HepG2 (cell line): ENCODE data around the gene PLIN3. TPM values are rescaled to one million over a fixed set of nuclear protein-coding genes. Genes with fewer than 3 reads are reported as not detected.

Experiments
- ATAC-seq: fragments of 200-7000 bp; cut with Tn5 transposase; 3 replicates; pipeline ENCODE4 v1.9.1; 2020; ENCODE audit warnings: mild to moderate bottlenecking, moderate library complexity
- BruUV-seq: library from RNA; stranded (reverse); fragments of 400-500 nt; replicated peaks from 2 replicates; lab custom pipeline; 2021; lab: Mats Ljungman, UMichigan
- CTCF ChIA-PET: fragments of 300-600 bp; formaldehyde crosslinking; extraction: SDS; loops from one replicate; lab custom pipeline; 2021; ENCODE audit warnings: low total read pairs, inconsistent platforms, low intra/inter-chr PET ratio; lab: Yijun Ruan, JAX
- POLR2A ChIA-PET: fragments of 350-600 bp; sonication (Branson Sonifier 250); formaldehyde crosslinking; loops from one replicate; lab custom pipeline; 2020; ENCODE audit warnings: antibody characterized with exemption, inconsistent platforms; lab: Yijun Ruan, JAX
- DNase-seq: peaks from one replicate; pipeline ENCODE4 v3.0.0-alpha.2; 2015; ENCODE audit warnings: low spot score
- FAIRE-seq: peaks from 3 replicates; lab custom pipeline; 2011; peaks lifted over from hg19 to GRCh38; lab: Jason Lieb, UNC
- H2AFZ ChIP-seq: one replicate; pipeline ENCODE4 v1.6.1; 2011; ENCODE audit warnings: low read length, inconsistent platforms
- H3K27ac ChIP-seq: fragments of 300-600 bp; 3 replicates; pipeline ENCODE4 v1.8.0; 2011; ENCODE audit warnings: mixed run types, mild to moderate bottlenecking, mixed read lengths, low read length, inconsistent platforms; ENCODE audit not compliant: insufficient read depth; ENCODE audit errors: extremely low read length
- H3K27me3 ChIP-seq, 2 experiments: fragments of 200-600 bp in 1 of 2; 2 replicates in 1 of 2; 3 replicates in 1 of 2; pipeline versions ENCODE4 v1.6.0 to v1.8.0; 2011; ENCODE audit warnings: low read length in 2 of 2, mild to moderate bottlenecking in 2 of 2, moderate library complexity in 2 of 2, inconsistent platforms in 1 of 2; ENCODE audit not compliant: insufficient read depth in 2 of 2, control insufficient read depth in 1 of 2
- H3K36me3 ChIP-seq, 2 experiments: fragments of 200-600 bp in 1 of 2; replicated peaks in 1 of 2; 2 replicates in 1 of 2; 3 replicates in 1 of 2; pipeline versions ENCODE4 v1.5.1 to v1.8.0; 2011; ENCODE audit warnings: low read length in 2 of 2, inconsistent platforms in 1 of 2; ENCODE audit not compliant: insufficient read depth in 2 of 2, control insufficient read depth in 1 of 2
- H3K4me1 ChIP-seq: 2 replicates; pipeline ENCODE4 v1.5.1; 2012; ENCODE audit warnings: low read length, inconsistent platforms; ENCODE audit not compliant: insufficient read depth
- H3K4me2 ChIP-seq: 2 replicates; pipeline ENCODE4 v1.6.0; 2011; ENCODE audit warnings: low read depth, low read length, inconsistent platforms
- H3K4me3 ChIP-seq, 3 experiments: fragments of 200-600 bp in 1 of 3; sonication (generic), shearing (Covaris generic) in 1 of 3; replicated peaks in 1 of 3; 2 replicates each; pipeline ENCODE4 v1.5.1; 2011 to 2016; ENCODE audit warnings: low read length in 3 of 3, inconsistent platforms in 2 of 3, low read depth in 2 of 3, mild to moderate bottlenecking in 2 of 3, control low read depth in 1 of 3, mixed read lengths in 1 of 3; ENCODE audit not compliant: insufficient read depth in 1 of 3
- H3K79me2 ChIP-seq: one replicate; pipeline ENCODE4 v1.6.1; 2011; ENCODE audit warnings: low read length, inconsistent platforms; ENCODE audit not compliant: insufficient read depth
- H3K9ac ChIP-seq: 2 replicates; pipeline ENCODE4 v1.6.0; 2011; ENCODE audit warnings: mild to moderate bottlenecking, low read depth, low read length, inconsistent platforms; ENCODE audit not compliant: insufficient read depth
- H3K9me3 ChIP-seq: 2 replicates; pipeline ENCODE4 v1.5.1; 2012; ENCODE audit warnings: mild to moderate bottlenecking, low read length
- H4K20me1 ChIP-seq: 2 replicates; pipeline ENCODE4 v1.6.0; 2011; ENCODE audit warnings: inconsistent platforms, mild to moderate bottlenecking, low read length, moderate library complexity; ENCODE audit not compliant: insufficient read depth
- CC2D1A ChIP-seq: sonication (generic); formaldehyde crosslinking; IDR thresholded peaks from 2 replicates; pipeline ENCODE4 v1.8.1; 2023; ENCODE audit warnings: mild to moderate bottlenecking, missing genetic modification reagents
- CHCHD3 ChIP-seq: sonication (generic); formaldehyde crosslinking; IDR thresholded peaks from 2 replicates; pipeline ENCODE4 v1.8.0; 2022; ENCODE audit warnings: mild to moderate bottlenecking, missing genetic modification reagents, moderate library complexity
- DMAP1 ChIP-seq: IDR thresholded peaks from 2 replicates; pipeline ENCODE4 v1.6.1; 2016
- ERF ChIP-seq: IDR thresholded peaks from 2 replicates; pipeline ENCODE4 v1.6.1; 2018; ENCODE audit warnings: missing biosample characterization, missing genetic modification reagents
- GATAD1 ChIP-seq: IDR thresholded peaks from 2 replicates; pipeline ENCODE4 v1.6.1; 2016; ENCODE audit warnings: missing genetic modification reagents, missing compliant biosample characterization
- HNF4A ChIP-seq: sonication (generic); formaldehyde crosslinking; IDR thresholded peaks from 2 replicates; pipeline ENCODE4 v1.4.0; 2020; ENCODE audit warnings: missing genetic modification reagents
- MED8 ChIP-seq: sonication (generic); formaldehyde crosslinking; IDR thresholded peaks from 2 replicates; pipeline ENCODE4 v1.8.1; 2023; ENCODE audit warnings: mild to moderate bottlenecking, missing genetic modification reagents; ENCODE audit not compliant: insufficient replicate concordance
- SNAI1 ChIP-seq: sonication (generic); formaldehyde crosslinking; IDR thresholded peaks from 2 replicates; pipeline ENCODE4 v1.5.0; 2020; ENCODE audit warnings: mild to moderate bottlenecking, missing genetic modification reagents, borderline replicate concordance
- THAP11 ChIP-seq: IDR thresholded peaks from 2 replicates; pipeline ENCODE4 v1.6.1; 2016; ENCODE audit warnings: missing biosample characterization, missing genetic modification reagents
- U2AF2 ChIP-seq: fragments of 200-400 bp; formaldehyde crosslinking; IDR thresholded peaks from 2 replicates; pipeline ENCODE4 v1.6.1; 2017; ENCODE audit warnings: low read depth, mild to moderate bottlenecking, low read length
- ZNF12 ChIP-seq: sonication (generic); formaldehyde crosslinking; IDR thresholded peaks from 2 replicates; pipeline ENCODE4 v1.5.0; 2020; ENCODE audit warnings: missing genetic modification reagents
- WGBS: methylation state at CpG from one replicate; pipeline ENCODE4 v1.1.6; 2017; ENCODE audit warnings: low lambda C conversion rate; 5-methylcytosine and 5-hydroxymethylcytosine counted together
- in situ Hi-C: cut with HindIII; loops from 2 replicates; pipeline ENCODE4 v1.10.0; 2017; ENCODE audit warnings: low pct_unique_long_range_greater_than_20kb; ENCODE audit not compliant: extremely low pct_ligation_motif_present
- intact Hi-C: fragments of 100-400 bp; cut with micrococcal nuclease; formaldehyde crosslinking; loops from one replicate; pipeline ENCODE4 v1.10.0; 2022; ENCODE audit not compliant: unreplicated experiment
- polyA plus RNA-seq, 8 experiments: library from polyadenylated mRNA; depleted of rRNA in 3 of 8; stranded (reverse) in 7 of 8; unstranded in 1 of 8; fragments of >200 nt; fragmentation: Illumina TruSeq in 4 of 8; extraction: Trizol in 4 of 8; gene quantifications; 2 replicates each; pipeline versions ENCODE4 v1.2.1 to v1.2.3, GENCODE V29; 2011 to 2016; ENCODE audit warnings: low read depth in 4 of 8, missing spikeins in 1 of 8, mixed read lengths in 1 of 8; ENCODE audit not compliant: insufficient read depth in 1 of 8
- total RNA-seq, 5 experiments: library from RNA; depleted of rRNA; stranded (reverse); fragments of >200 nt; fragmentation: Illumina TruSeq; extraction: Trizol; gene quantifications; 2 replicates each; pipeline ENCODE4 v1.2.3, GENCODE V29; 2016; ENCODE audit warnings: low read depth in 1 of 5
- TF ChIP-seq, protein P1 (sequence below): sonication (generic); formaldehyde crosslinking; IDR thresholded peaks from 2 replicates; pipeline ENCODE4 v1.5.0; 2020; ENCODE audit warnings: mild to moderate bottlenecking, missing genetic modification reagents, borderline replicate concordance
- TF ChIP-seq, protein P2 (sequence below): sonication (generic); formaldehyde crosslinking; conservative IDR thresholded peaks from 2 replicates; pipeline ENCODE4 v1.5.0; 2020; ENCODE audit warnings: missing genetic modification reagents
- TF ChIP-seq, protein P3 (sequence below): sonication (generic); formaldehyde crosslinking; IDR thresholded peaks from 2 replicates; pipeline ENCODE4 v1.4.0; 2020; ENCODE audit warnings: missing genetic modification reagents

PLIN3 gene
- total and polyA plus RNA-seq, 2 of the 13 experiments (the other 11 are each of a cell fraction or from before 2014, with no cell fraction given) = 49.3 to 57.9 TPM

DNA sequence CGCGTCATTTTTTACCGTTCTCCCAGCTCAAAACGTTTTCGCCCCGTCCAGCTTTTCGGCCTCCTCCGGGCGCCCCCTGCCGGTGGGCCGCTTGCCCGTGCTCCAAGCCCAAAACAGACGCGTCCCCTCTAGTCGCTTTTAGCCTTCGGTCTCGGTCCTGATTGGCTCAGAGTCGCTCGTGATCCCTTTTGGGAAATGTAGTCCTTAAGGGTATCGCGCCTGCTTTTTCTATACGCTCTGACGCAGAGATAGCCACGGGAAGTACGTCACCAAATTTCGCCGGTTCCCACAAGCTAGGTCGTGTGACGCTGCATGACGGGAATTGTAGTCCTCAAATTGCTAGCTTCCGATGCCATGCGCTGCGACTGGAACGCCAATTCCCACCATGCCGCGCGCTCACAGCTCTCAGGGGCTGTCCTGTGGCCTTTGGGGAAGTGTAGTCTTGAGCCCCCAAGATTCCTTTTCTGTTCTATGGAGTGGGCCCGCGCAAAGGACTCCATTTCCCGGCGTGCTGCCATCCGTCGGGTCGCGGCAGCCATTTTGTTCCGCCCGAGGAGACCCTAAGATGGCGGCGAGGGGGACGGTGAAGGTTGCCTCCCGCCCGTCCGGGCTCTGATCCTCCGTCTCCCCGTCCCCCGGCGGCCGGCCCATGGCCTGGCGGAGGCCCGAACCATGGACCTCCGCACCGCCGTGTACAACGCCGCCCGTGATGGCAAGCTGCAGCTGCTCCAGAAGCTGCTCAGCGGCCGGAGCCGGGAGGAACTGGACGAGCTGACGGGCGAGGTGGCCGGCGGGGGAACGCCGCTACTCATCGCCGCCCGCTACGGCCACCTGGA lies 76.1 kb downstream of the PLIN3 start, which contains the start of gene FEM1A:
Gene FEM1A (plus strand): TSS at position 552 of the 836 bp plus-strand sequence. CDS start 121 bp downstream, at position 673.
- in situ Hi-C loops = loop anchor here (5.0 kb wide), 1 partner anchor 59 kb away; no protein-coding TSS in a partner anchor
- ATAC-seq (peak; percentile 98), DNase-seq (peak; percentile 100), FAIRE-seq (peak; percentile 100)
- Histone ChIP-seq H3K9ac (peak within 1 kb of the TSS; percentile 95), H3K27me3 (no peaks in the 10 kb centered on the region), H3K36me3 (peaks cover 1 to 15% of the 10 kb centered on the region in 2 experiments; a peak in 3 of 5 replicates), H3K4me1 (peaks cover 51% of the 10 kb centered on the region), H3K4me2 (peak within 1 kb of the TSS; percentile 84), H3K4me3 (peak within 1 kb of the TSS; percentile 67 to 94 (median 83)), H3K9me3 (no peaks in the 10 kb centered on the region), H2AFZ (no peak within 1 kb of the TSS), H4K20me1 (no peaks in the 10 kb centered on the region), H3K27ac (peak within 1 kb of the TSS; percentile 79), H3K79me2 (peaks cover 36% of the 10 kb centered on the region)
- WGBS = 2% methylated on average over 11 of the region's 80 CpGs
- BruUV-seq = no TSS peak
- intact Hi-C loops = loop anchor here (1.0 to 2.0 kb wide), 2 partner anchors 59 to 67 kb away; no protein-coding TSS in a partner anchor
- POLR2A ChIA-PET = interaction anchor here (0.6 to 1.5 kb wide), 22 partner anchors 10 to 929 kb away, joined by 3 to 15 read pairs (median 4); partner anchors contain the start of genes CATSPERD, DPP9, KDM4B and LONP1
- CTCF ChIA-PET = interaction anchor here (0.8 to 3.1 kb wide), 4 partner anchors 12 to 67 kb away, joined by 4 to 68 read pairs (median 5); no protein-coding TSS in a partner anchor
- TF ChIP-seq U2AF2 = 0 out of 2 replicates have a peak, but pooled peaks have one; percentile 51
- 0 out of 2 replicates have a peak, but pooled peaks have one; percentile 41 for TF ChIP-seq CC2D1A (CRISPR knock-in tag)
- 0 out of 2 replicates have a peak, but pooled peaks have one; percentile 38 for TF ChIP-seq CHCHD3 (CRISPR knock-in tag)
- TF ChIP-seq HNF4A (CRISPR knock-in tag) = peak; percentile 37; the same call in 1 of the 2 replicates
- TF ChIP-seq, protein P1, sequence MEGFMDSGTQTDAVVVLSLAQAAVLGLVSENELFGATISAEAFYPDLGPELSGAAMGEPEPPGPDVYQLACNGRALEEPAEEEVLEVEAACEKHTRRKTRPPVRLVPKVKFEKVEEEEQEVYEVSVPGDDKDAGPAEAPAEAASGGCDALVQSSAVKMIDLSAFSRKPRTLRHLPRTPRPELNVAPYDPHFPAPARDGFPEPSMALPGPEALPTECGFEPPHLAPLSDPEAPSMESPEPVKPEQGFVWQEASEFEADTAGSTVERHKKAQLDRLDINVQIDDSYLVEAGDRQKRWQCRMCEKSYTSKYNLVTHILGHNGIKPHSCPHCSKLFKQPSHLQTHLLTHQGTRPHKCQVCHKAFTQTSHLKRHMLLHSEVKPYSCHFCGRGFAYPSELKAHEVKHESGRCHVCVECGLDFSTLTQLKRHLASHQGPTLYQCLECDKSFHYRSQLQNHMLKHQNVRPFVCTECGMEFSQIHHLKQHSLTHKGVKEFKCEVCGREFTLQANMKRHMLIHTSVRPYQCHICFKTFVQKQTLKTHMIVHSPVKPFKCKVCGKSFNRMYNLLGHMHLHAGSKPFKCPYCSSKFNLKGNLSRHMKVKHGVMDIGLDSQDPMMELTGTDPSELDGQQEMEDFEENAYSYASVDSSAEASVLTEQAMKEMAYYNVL (CRISPR knock-in tag) = 0 out of 2 replicates have a peak, but pooled peaks have one; percentile 56
- TF ChIP-seq, protein P2, sequence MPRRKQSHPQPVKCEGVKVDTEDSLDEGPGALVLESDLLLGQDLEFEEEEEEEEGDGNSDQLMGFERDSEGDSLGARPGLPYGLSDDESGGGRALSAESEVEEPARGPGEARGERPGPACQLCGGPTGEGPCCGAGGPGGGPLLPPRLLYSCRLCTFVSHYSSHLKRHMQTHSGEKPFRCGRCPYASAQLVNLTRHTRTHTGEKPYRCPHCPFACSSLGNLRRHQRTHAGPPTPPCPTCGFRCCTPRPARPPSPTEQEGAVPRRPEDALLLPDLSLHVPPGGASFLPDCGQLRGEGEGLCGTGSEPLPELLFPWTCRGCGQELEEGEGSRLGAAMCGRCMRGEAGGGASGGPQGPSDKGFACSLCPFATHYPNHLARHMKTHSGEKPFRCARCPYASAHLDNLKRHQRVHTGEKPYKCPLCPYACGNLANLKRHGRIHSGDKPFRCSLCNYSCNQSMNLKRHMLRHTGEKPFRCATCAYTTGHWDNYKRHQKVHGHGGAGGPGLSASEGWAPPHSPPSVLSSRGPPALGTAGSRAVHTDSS (CRISPR knock-in tag) = 0 out of 2 replicates have a peak, but pooled peaks have one; percentile 48
- TF ChIP-seq THAP11 (CRISPR knock-in tag) = peak; percentile 99
- TF ChIP-seq DMAP1 = peak; percentile 75; the same call in 1 of the 2 replicates
- TF ChIP-seq ZNF12 (CRISPR knock-in tag) = no peak
- TF ChIP-seq ERF = no peak
- peak; percentile 97 for TF ChIP-seq GATAD1 (CRISPR knock-in tag)
- peak; percentile 35 for TF ChIP-seq MED8 (CRISPR knock-in tag)
- TF ChIP-seq SNAI1 (CRISPR knock-in tag) = no peak
- TF ChIP-seq, protein P3, sequence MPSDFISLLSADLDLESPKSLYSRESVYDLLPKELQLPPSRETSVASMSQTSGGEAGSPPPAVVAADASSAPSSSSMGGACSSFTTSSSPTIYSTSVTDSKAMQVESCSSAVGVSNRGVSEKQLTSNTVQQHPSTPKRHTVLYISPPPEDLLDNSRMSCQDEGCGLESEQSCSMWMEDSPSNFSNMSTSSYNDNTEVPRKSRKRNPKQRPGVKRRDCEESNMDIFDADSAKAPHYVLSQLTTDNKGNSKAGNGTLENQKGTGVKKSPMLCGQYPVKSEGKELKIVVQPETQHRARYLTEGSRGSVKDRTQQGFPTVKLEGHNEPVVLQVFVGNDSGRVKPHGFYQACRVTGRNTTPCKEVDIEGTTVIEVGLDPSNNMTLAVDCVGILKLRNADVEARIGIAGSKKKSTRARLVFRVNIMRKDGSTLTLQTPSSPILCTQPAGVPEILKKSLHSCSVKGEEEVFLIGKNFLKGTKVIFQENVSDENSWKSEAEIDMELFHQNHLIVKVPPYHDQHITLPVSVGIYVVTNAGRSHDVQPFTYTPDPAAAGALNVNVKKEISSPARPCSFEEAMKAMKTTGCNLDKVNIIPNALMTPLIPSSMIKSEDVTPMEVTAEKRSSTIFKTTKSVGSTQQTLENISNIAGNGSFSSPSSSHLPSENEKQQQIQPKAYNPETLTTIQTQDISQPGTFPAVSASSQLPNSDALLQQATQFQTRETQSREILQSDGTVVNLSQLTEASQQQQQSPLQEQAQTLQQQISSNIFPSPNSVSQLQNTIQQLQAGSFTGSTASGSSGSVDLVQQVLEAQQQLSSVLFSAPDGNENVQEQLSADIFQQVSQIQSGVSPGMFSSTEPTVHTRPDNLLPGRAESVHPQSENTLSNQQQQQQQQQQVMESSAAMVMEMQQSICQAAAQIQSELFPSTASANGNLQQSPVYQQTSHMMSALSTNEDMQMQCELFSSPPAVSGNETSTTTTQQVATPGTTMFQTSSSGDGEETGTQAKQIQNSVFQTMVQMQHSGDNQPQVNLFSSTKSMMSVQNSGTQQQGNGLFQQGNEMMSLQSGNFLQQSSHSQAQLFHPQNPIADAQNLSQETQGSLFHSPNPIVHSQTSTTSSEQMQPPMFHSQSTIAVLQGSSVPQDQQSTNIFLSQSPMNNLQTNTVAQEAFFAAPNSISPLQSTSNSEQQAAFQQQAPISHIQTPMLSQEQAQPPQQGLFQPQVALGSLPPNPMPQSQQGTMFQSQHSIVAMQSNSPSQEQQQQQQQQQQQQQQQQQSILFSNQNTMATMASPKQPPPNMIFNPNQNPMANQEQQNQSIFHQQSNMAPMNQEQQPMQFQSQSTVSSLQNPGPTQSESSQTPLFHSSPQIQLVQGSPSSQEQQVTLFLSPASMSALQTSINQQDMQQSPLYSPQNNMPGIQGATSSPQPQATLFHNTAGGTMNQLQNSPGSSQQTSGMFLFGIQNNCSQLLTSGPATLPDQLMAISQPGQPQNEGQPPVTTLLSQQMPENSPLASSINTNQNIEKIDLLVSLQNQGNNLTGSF (CRISPR knock-in tag) = 0 out of 2 replicates have a peak, but pooled peaks have one; percentile 83
